PC-9 (cell line): Measurements from ENCODE around the gene FBRSL1. TPM values are rescaled to one million over a fixed set of nuclear protein-coding genes. Genes with fewer than 3 reads are reported as not detected.

Experiments
- BruUV-seq: library from RNA; stranded (reverse); fragments of 400-500 nt; replicated peaks from 2 replicates; lab custom pipeline; 2021; lab: Mats Ljungman, UMichigan
- CTCF ChIA-PET: fragments of 300-600 bp; sonication (Branson Sonifier 250); formaldehyde crosslinking; loops from one replicate; lab custom pipeline; 2022; ENCODE audit warnings: antibody characterized with exemption; lab: Charles Lee
- POLR2A ChIA-PET: fragments of 300-600 bp; sonication (Branson Sonifier 250); formaldehyde crosslinking; loops from one replicate; lab custom pipeline; 2022; ENCODE audit warnings: antibody characterized with exemption; ENCODE audit not compliant: unreplicated experiment; lab: Charles Lee
- DNase-seq, 2 experiments: peaks; one replicate each; pipeline versions ENCODE4 v3.0.0 to v3.0.0-alpha.2; 2015 to 2022; ENCODE audit warnings: mixed read lengths in 1 of 2
- H2AFZ ChIP-seq: fragments of 200-600 bp; sonication (generic); 2 replicates; pipeline ENCODE4 v1.8.1; 2017; ENCODE audit warnings: antibody characterized with exemption
- H3F3A ChIP-seq: fragments of 200-600 bp; sonication (generic); 2 replicates; pipeline ENCODE4 v1.8.1; 2017; ENCODE audit warnings: antibody characterized with exemption, mild to moderate bottlenecking, low read depth; ENCODE audit not compliant: insufficient read depth
- H3K27ac ChIP-seq: fragments of 200-600 bp; sonication (generic); 2 replicates; pipeline ENCODE4 v1.6.1; 2016; ENCODE audit warnings: mixed run types
- H3K27me3 ChIP-seq: fragments of 200-600 bp; sonication (generic); 2 replicates; pipeline ENCODE4 v1.6.1; 2016; ENCODE audit warnings: low read depth, mixed run types; ENCODE audit not compliant: insufficient read depth
- H3K36me3 ChIP-seq: fragments of 200-600 bp; sonication (generic); 2 replicates; pipeline ENCODE4 v1.6.1; 2016; ENCODE audit warnings: low read depth, mixed run types
- H3K4me1 ChIP-seq: fragments of 200-600 bp; sonication (generic); replicated peaks from 2 replicates; pipeline ENCODE4 v1.6.1; 2016; ENCODE audit warnings: mixed run types; ENCODE audit not compliant: insufficient read depth
- H3K4me2 ChIP-seq: fragments of 200-600 bp; sonication (generic); 2 replicates; pipeline ENCODE4 v1.6.1; 2017; ENCODE audit warnings: mixed run types
- H3K4me3 ChIP-seq: fragments of 200-600 bp; sonication (generic); 2 replicates; pipeline ENCODE4 v1.6.1; 2016; ENCODE audit warnings: mixed run types
- H3K79me2 ChIP-seq: fragments of 200-600 bp; sonication (generic); 2 replicates; pipeline ENCODE4 v1.6.1; 2017; ENCODE audit warnings: low read depth, mixed run types
- H3K9me2 ChIP-seq: fragments of 200-600 bp; sonication (generic); 2 replicates; pipeline ENCODE4 v1.8.1; 2017; ENCODE audit warnings: mild to moderate bottlenecking; ENCODE audit not compliant: insufficient read depth
- H3K9me3 ChIP-seq: fragments of 200-600 bp; sonication (generic); 2 replicates; pipeline ENCODE4 v1.8.1; 2016; ENCODE audit warnings: low read depth; ENCODE audit not compliant: insufficient read depth
- H4K20me1 ChIP-seq: fragments of 200-600 bp; sonication (generic); 2 replicates; pipeline ENCODE4 v1.8.1; 2017; ENCODE audit not compliant: insufficient read depth
- EZH2 ChIP-seq: fragments of 200-600 bp; sonication (generic); IDR thresholded peaks from 2 replicates; pipeline ENCODE4 v1.8.0; 2017; ENCODE audit warnings: antibody characterized with exemption, low read depth
- intact Hi-C: fragments of 100-400 bp; cut with micrococcal nuclease; formaldehyde crosslinking; loops from one replicate; pipeline ENCODE4 v1.10.0; 2022; ENCODE audit not compliant: unreplicated experiment
- total RNA-seq: library from RNA; stranded (reverse); gene quantifications from 2 replicates; pipeline ENCODE4 v1.2.3, GENCODE V29; 2021
- TF ChIP-seq, protein P1 (sequence below): fragments of 200-600 bp; sonication (generic); conservative IDR thresholded peaks from 2 replicates; pipeline ENCODE4 v1.6.1; 2017; ENCODE audit warnings: mixed run types, antibody characterized with exemption, mild to moderate bottlenecking, moderate library complexity

The FBRSL1 gene
- total RNA-seq, 1 experiment from 2014 or later = 59.5 TPM

DNA sequence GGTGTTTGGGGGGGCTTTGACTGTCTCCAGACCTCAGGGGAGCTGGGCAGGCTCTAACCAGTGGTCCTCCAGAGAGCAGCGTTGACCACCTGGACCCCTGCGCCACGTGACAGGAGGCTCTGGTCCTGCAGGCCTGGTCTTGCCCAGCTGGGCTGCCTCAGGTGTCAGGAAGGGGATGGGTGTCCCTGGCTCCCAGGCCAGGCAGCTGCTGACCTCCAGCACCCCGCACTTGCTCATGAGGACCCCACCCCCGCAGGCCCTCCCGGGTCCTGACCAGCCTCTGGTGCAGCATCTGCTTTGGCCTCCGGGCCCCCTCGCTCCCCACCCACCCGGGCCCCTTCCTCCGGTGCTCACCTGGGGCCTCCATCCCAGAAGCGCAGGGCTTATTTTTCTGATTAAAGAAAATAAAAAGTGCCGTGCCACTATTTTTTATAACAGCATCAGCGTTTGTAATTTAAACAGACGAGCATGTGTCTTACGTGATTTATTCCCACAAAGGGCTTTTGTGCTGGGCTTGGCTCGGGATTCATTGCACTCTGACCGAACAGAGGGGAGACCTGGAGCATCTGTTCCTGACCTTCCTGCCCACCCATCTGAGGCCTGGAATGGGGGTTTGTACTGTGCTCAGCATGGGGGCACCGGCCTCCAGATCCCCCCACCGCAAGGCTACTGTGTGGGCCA lies 21.7 kb downstream of the FBRSL1 start:
- DNase-seq = no peak
- ChIA-PET CTCF (no interaction called here), POLR2A (no interaction called here)
- Histone ChIP-seq H3K27ac (no peak overlapping the region), H3F3A (no peaks in the 10 kb centered on the region), H3K4me2 (no peak overlapping the region), H3K9me3 (no peaks in the 10 kb centered on the region), H2AFZ (no peak overlapping the region), H3K9me2 (no peaks in the 10 kb centered on the region), H3K27me3 (no peaks in the 10 kb centered on the region), H3K36me3 (no peaks in the 10 kb centered on the region), H3K4me1 (no peaks in the 10 kb centered on the region), H3K79me2 (0 out of 2 replicates have a peak, but pooled peaks cover 3% of the 10 kb centered on the region), H4K20me1 (peaks cover 41% of the 10 kb centered on the region), H3K4me3 (no peak overlapping the region)
- intact Hi-C loops = no loop called here
- no TSS peak for BruUV-seq
- TF ChIP-seq, protein P1, sequence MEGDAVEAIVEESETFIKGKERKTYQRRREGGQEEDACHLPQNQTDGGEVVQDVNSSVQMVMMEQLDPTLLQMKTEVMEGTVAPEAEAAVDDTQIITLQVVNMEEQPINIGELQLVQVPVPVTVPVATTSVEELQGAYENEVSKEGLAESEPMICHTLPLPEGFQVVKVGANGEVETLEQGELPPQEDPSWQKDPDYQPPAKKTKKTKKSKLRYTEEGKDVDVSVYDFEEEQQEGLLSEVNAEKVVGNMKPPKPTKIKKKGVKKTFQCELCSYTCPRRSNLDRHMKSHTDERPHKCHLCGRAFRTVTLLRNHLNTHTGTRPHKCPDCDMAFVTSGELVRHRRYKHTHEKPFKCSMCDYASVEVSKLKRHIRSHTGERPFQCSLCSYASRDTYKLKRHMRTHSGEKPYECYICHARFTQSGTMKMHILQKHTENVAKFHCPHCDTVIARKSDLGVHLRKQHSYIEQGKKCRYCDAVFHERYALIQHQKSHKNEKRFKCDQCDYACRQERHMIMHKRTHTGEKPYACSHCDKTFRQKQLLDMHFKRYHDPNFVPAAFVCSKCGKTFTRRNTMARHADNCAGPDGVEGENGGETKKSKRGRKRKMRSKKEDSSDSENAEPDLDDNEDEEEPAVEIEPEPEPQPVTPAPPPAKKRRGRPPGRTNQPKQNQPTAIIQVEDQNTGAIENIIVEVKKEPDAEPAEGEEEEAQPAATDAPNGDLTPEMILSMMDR = no peak
- no peak for TF ChIP-seq EZH2

DNA sequence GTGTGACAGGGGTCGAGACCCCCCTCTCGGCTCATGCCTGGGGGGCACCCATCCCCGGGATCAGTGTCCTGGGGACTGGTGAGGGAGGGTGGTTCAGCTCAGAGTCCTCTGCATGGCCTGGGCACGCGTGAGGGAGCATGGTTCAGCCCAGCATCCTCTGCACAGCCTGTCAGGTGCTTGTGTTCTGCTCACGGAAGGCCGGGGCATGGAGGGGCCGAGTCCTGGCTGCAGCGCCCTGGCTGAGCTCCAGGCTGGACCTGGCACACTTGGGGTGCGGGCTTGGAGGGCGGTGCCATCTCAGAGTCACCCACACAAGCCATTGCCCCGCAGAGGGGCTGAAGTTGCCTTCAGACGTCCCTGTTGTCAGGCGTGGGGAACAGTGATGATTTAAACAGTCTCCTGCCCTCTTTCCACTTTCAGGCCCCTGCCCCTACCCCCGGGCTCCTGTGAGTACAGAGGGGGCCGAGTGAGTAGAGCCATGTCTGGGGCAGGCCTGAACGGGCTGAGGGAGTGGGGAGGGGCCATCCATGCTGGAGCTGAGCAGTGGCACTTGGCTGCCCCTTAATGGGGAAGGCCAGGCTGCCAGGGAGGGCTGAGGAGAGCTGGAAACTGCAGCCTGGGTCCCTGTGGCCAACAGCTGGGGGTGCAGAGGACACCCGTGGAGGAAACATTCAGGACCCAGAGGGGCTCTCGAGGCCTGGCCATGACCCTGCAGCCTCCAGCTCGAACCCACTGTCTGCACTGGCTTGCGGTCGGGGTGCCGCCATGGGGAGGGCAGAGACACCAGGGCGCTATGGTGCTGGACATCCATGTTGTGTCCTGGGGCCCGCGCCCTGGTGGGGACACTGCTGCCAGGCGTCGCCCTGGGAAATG lies 22.5 kb downstream of the FBRSL1 start:
- ChIA-PET CTCF (no interaction called here), POLR2A (no interaction called here)
- Histone ChIP-seq H3K9me2 (no peaks in the 10 kb centered on the region), H3F3A (no peaks in the 10 kb centered on the region), H3K4me1 (no peaks in the 10 kb centered on the region), H3K27ac (no peak overlapping the region), H3K4me2 (no peak overlapping the region), H3K9me3 (no peaks in the 10 kb centered on the region), H3K79me2 (0 out of 2 replicates have a peak, but pooled peaks cover 3% of the 10 kb centered on the region), H3K36me3 (no peaks in the 10 kb centered on the region), H2AFZ (no peak overlapping the region), H3K27me3 (no peaks in the 10 kb centered on the region), H3K4me3 (no peak overlapping the region), H4K20me1 (peaks cover 34% of the 10 kb centered on the region)
- no peak for DNase-seq
- intact Hi-C loops = no loop called here
- no peak for TF ChIP-seq EZH2
- TF ChIP-seq, protein P1 = no peak
- BruUV-seq = no TSS peak

- POLR2A ChIA-PET = no interaction called here
- Histone ChIP-seq H3K27me3 (no peaks in the 10 kb centered on the region), H4K20me1 (peaks cover 28% of the 10 kb centered on the region), H3K36me3 (no peaks in the 10 kb centered on the region), H3K27ac (no peak overlapping the region), H3K4me3 (no peak overlapping the region), H3K4me2 (no peak overlapping the region), H3K9me2 (no peaks in the 10 kb centered on the region), H3K79me2 (no peaks in the 10 kb centered on the region), H3K4me1 (no peaks in the 10 kb centered on the region), H3K9me3 (no peaks in the 10 kb centered on the region), H2AFZ (no peak overlapping the region), H3F3A (no peaks in the 10 kb centered on the region)
- CTCF ChIA-PET = no interaction called here
- DNase-seq = no peak
- no TSS peak for BruUV-seq
- TF ChIP-seq, protein P1 = no peak
- no peak for TF ChIP-seq EZH2
- intact Hi-C loops = no loop called here
These were observed 23.1 kb downstream of the FBRSL1 start for GRCh38 chr12:132513070-132513398.
